B cell (primary cell): ENCODE results near the gene CELF2. TPM values are rescaled to one million over a fixed set of nuclear protein-coding genes. Genes with fewer than 3 reads are reported as not detected.

ENCODE experiments used
- ATAC-seq: fragments of 200-7000 bp; cut with Tn5 transposase; one replicate; pipeline ENCODE4 v1.10.0; 2021; ENCODE audit warnings: low read depth, mild to moderate bottlenecking, moderate number of reproducible peaks, moderate library complexity
- CTCF ChIA-PET: fragments of 350-600 bp; sonication (Branson Sonifier 250); formaldehyde crosslinking; loops from one replicate; lab custom pipeline; 2021; ENCODE audit warnings: antibody characterized with exemption, inconsistent platforms; lab: Charles Lee
- POLR2A ChIA-PET: fragments of 350-600 bp; sonication (Branson Sonifier 250); formaldehyde crosslinking; loops from one replicate; lab custom pipeline; 2021; ENCODE audit warnings: antibody characterized with exemption; lab: Charles Lee
- DNase-seq: peaks from one replicate; pipeline ENCODE4 v3.0.0; 2013
- H2AFZ ChIP-seq: 2 replicates; pipeline ENCODE4 v1.6.1; 2012; ENCODE audit warnings: mild to moderate bottlenecking, low read depth, low read length; ENCODE audit not compliant: insufficient read depth, poor library complexity, severe bottlenecking
- H3K27ac ChIP-seq, 2 donors: 1 replicate in 1 of 2; 2 replicates in 1 of 2; pipeline ENCODE4 v1.5.1; 2012 to 2013; ENCODE audit warnings: low read length in 2 of 2, mild to moderate bottlenecking in 2 of 2, moderate library complexity in 1 of 2
- H3K27me3 ChIP-seq, 4 experiments: fragments of 200-600 bp in 1 of 4; sonication (generic) in 1 of 4; replicated peaks in 1 of 4; 1 replicate in 2 of 4; 2 replicates in 2 of 4; pipeline versions ENCODE4 v1.6.1 to v1.7.0; 2013 to 2016; ENCODE audit warnings: low read length in 3 of 4, mild to moderate bottlenecking in 2 of 4, mixed read lengths in 1 of 4, moderate library complexity in 1 of 4; ENCODE audit not compliant: insufficient read depth in 4 of 4, control insufficient read depth in 3 of 4; ENCODE audit errors: control extremely low read depth in 1 of 4
- H3K36me3 ChIP-seq, 2 experiments: replicated peaks in 1 of 2; 1 replicate in 1 of 2; 2 replicates in 1 of 2; pipeline versions ENCODE4 v1.6.1 to v1.7.1; 2013; ENCODE audit warnings: low read length in 1 of 2; ENCODE audit not compliant: insufficient read depth in 2 of 2, control insufficient read depth in 1 of 2; ENCODE audit errors: control extremely low read depth in 1 of 2, extremely low read depth in 1 of 2
- H3K4me1 ChIP-seq, 2 donors: fragments of 200-600 bp in 1 of 2; sonication (generic) in 1 of 2; 1 replicate in 1 of 2; 2 replicates in 1 of 2; pipeline versions ENCODE4 v1.5.1 to v1.6.1; 2013 to 2017; ENCODE audit warnings: low read length in 2 of 2; ENCODE audit not compliant: control insufficient read depth in 2 of 2, insufficient read depth in 2 of 2
- H3K4me2 ChIP-seq: replicated peaks from 2 replicates; pipeline ENCODE3; 2012; ENCODE audit warnings: mild to moderate bottlenecking, low read depth, low read length; ENCODE audit not compliant: poor library complexity, severe bottlenecking
- H3K4me3 ChIP-seq, 5 experiments: fragments of 200-600 bp in 1 of 5; sonication (generic) in 1 of 5; 1 replicate in 3 of 5; 2 replicates in 2 of 5; pipeline versions ENCODE4 v1.5.1 to v1.7.0; 2011 to 2016; ENCODE audit warnings: low read length in 4 of 5, mild to moderate bottlenecking in 4 of 5, low read depth in 2 of 5, control low read depth in 1 of 5, moderate library complexity in 1 of 5; ENCODE audit not compliant: insufficient read depth in 1 of 5; ENCODE audit errors: control extremely low read depth in 1 of 5, extremely low read depth in 1 of 5
- H3K79me2 ChIP-seq: fragments of 200-600 bp; sonication (generic); one replicate; pipeline ENCODE4 v1.6.0; 2016; ENCODE audit warnings: low read length; ENCODE audit not compliant: control insufficient read depth, insufficient read depth
- H3K9ac ChIP-seq: fragments of 200-600 bp; sonication (generic); 2 replicates; pipeline ENCODE4 v1.6.1; 2017; ENCODE audit warnings: mild to moderate bottlenecking, low read length, moderate library complexity
- H3K9me3 ChIP-seq, 3 donors: one replicate each; pipeline versions ENCODE4 v1.6.1 to v1.7.1; 2013; ENCODE audit warnings: low read length in 2 of 3; ENCODE audit not compliant: control insufficient read depth in 2 of 3, insufficient read depth in 1 of 3; ENCODE audit errors: control extremely low read depth in 1 of 3
- H4K20me1 ChIP-seq: 2 replicates; pipeline ENCODE4 v1.6.0; 2012; ENCODE audit warnings: mild to moderate bottlenecking, low read length; ENCODE audit not compliant: insufficient read depth, control insufficient read depth, poor library complexity, severe bottlenecking
- H3K27ac Mint-ChIP-seq: one replicate; pipeline ENCODE4 v1.8.0; 2021; ENCODE audit warnings: mixed read lengths
- H3K27me3 Mint-ChIP-seq: one replicate; pipeline ENCODE4 v1.8.0; 2021; ENCODE audit warnings: mixed read lengths
- H3K4me1 Mint-ChIP-seq: one replicate; pipeline ENCODE4 v1.8.0; 2021; ENCODE audit warnings: mixed read lengths
- H3K4me3 Mint-ChIP-seq: one replicate; pipeline ENCODE4 v1.8.0; 2021; ENCODE audit warnings: mixed read lengths
- H3K9me3 Mint-ChIP-seq: one replicate; pipeline ENCODE4 v1.8.0; 2022; ENCODE audit warnings: mixed read lengths; ENCODE audit not compliant: insufficient read depth
- CTCF ChIP-seq: fragments of 200-600 bp; IDR thresholded peaks from one replicate; pipeline ENCODE4 v1.8.0; 2022; ENCODE audit warnings: antibody characterized with exemption, mild to moderate bottlenecking
- EZH2 ChIP-seq: IDR thresholded peaks from 2 replicates; pipeline ENCODE4 v1.6.1; 2012; ENCODE audit warnings: borderline replicate concordance, low read depth, mild to moderate bottlenecking, moderate library complexity, low read length; ENCODE audit not compliant: insufficient read depth, poor library complexity, severe bottlenecking
- WGBS: methylation state at CpG from one replicate; pipeline ENCODE4 v1.1.5; 2013; ENCODE audit warnings: missing lambda C conversion rate; ENCODE audit not compliant: insufficient coverage; 5-methylcytosine and 5-hydroxymethylcytosine counted together
- intact Hi-C: fragments of 100-400 bp; cut with micrococcal nuclease; formaldehyde crosslinking; loops from one replicate; pipeline ENCODE4 v1.10.0; 2022
- polyA plus RNA-seq: library from polyadenylated mRNA; depleted of rRNA; stranded (reverse); fragments of >200 nt; gene quantifications from 2 replicates; pipeline ENCODE4 v1.2.3, GENCODE V29; 2012
- total RNA-seq, 2 donors: library from RNA; stranded (reverse); fragments of 120-200 nt in 1 of 2; gene quantifications; 1 replicate in 1 of 2; 2 replicates in 1 of 2; pipeline versions ENCODE4 v1.2.3 to v1.2.4, GENCODE V29; 2013 to 2022

The CELF2 gene
- total and polyA plus RNA-seq, 2 donors (not counting 1 experiment from before 2014, with no cell fraction given) = 59.5 to 112 TPM

- 100% methylated on average over 1 of the region's 6 CpGs for WGBS
- intact Hi-C loops = no loop called here
- Mint-ChIP-seq H3K4me1 (peaks cover 7% of the 10 kb centered on the region), H3K4me3 (no peak overlapping the region), H3K9me3 (no peaks in the 10 kb centered on the region), H3K27ac (no peak overlapping the region), H3K27me3 (peaks cover 3% of the 10 kb centered on the region)
- Histone ChIP-seq H3K9me3 (no peaks in the 10 kb centered on the region), H3K27ac (no peak overlapping the region), H3K4me3 (no peak overlapping the region), H3K4me2 (no peak overlapping the region), H3K9ac (no peak overlapping the region), H2AFZ (no peak overlapping the region), H3K79me2 (peaks cover 17% of the 10 kb centered on the region), H4K20me1 (no peaks in the 10 kb centered on the region), H3K36me3 (no peaks in the 10 kb centered on the region), H3K27me3 (no peaks in the 10 kb centered on the region), H3K4me1 (peaks cover 7 to 9% of the 10 kb centered on the region in 2 donors)
- TF ChIP-seq CTCF (no peak), EZH2 (no peak)
- ATAC-seq (no peak), DNase-seq (no peak)
- ChIA-PET CTCF (no interaction called here), POLR2A (no interaction called here)
Observed at GRCh38 chr10:11116817-11117216, 99.1 kb downstream of the CELF2 start.

GRCh38 chr10:11118686-11119085 lies 101.0 kb downstream of the CELF2 start:
- POLR2A ChIA-PET = no interaction called here

More at GRCh38 chr10:11118686-11119085, 101.0 kb downstream of the CELF2 start:
- ATAC-seq (no peak), DNase-seq (no peak)
- no peak overlapping the region for H3K27ac ChIP-seq
- peaks cover 3% of the 10 kb centered on the region for H3K79me2 ChIP-seq
- CTCF ChIA-PET = interaction anchor here (1.0 kb wide), 1 partner anchor 23 kb away, joined by 3 read pairs; no protein-coding TSS in a partner anchor
- H3K27me3 Mint-ChIP-seq = peaks cover 3% of the 10 kb centered on the region
- TF ChIP-seq CTCF = no peak
- no peak for TF ChIP-seq EZH2
- WGBS = 100% methylated on average over 4 of the region's 4 CpGs
- peaks cover 0 to 6% (median 4%) of the 10 kb centered on the region in 3 donors for H3K9me3 ChIP-seq
- H3K27ac Mint-ChIP-seq = no peak overlapping the region
- no peak overlapping the region for H3K9ac ChIP-seq
- H3K4me2 ChIP-seq = no peak overlapping the region
- H4K20me1 ChIP-seq = no peaks in the 10 kb centered on the region
- intact Hi-C loops = no loop called here
- H3K4me3 ChIP-seq = no peak overlapping the region
- no peaks in the 10 kb centered on the region for H3K27me3 ChIP-seq
- H3K9me3 Mint-ChIP-seq = no peaks in the 10 kb centered on the region
- H3K4me1 ChIP-seq = peaks cover 2 to 4% of the 10 kb centered on the region in 2 donors
- no peak overlapping the region for H3K4me3 Mint-ChIP-seq
- peaks cover 1% of the 10 kb centered on the region for H3K4me1 Mint-ChIP-seq
- no peak overlapping the region for H2AFZ ChIP-seq
- no peaks in the 10 kb centered on the region for H3K36me3 ChIP-seq
